Measurements from ENCODE around the gene R3HDM1.

- TF ChIP-seq CTCF (IDR thresholded peaks at IDR 0.05) (no peak), EZH2 (IDR thresholded peaks at IDR 0.05; ENCODE audit: borderline replicate concordance, insufficient read depth, low read depth, low read length, poor library complexity, severe bottlenecking) (no peak)
Measured at GRCh38 chr2:135651717-135652116, 120.4 kb downstream of the R3HDM1 start.

All from B cell (primary cell).